Thoracic aorta (tissue), 2 donors: ENCODE data around the gene OR1F1. TPM values are rescaled to one million over a fixed set of nuclear protein-coding genes. Genes with fewer than 3 reads are reported as not detected.

Experiments used
- ATAC-seq: fragments of 150-250 bp; one replicate; pipeline ENCODE4 v1.8.0; 2017; ENCODE audit warnings: low read depth; ENCODE audit not compliant: insufficient number of reproducible peaks, low FRiP score
- DNase-seq: peaks from one replicate; pipeline ENCODE4 v3.0.0-alpha.2; 2020; ENCODE audit warnings: low spot score
- H3K27ac ChIP-seq, 2 donors: fragments of 200-600 bp; sonication (generic); 1 replicate in 1 of 2; 2 replicates in 1 of 2; pipeline ENCODE4 v1.5.1; 2016; ENCODE audit warnings: mild to moderate bottlenecking in 2 of 2, moderate library complexity in 2 of 2
- H3K27me3 ChIP-seq: fragments of 200-600 bp; sonication (generic); replicated peaks from 2 replicates; pipeline ENCODE4 v1.6.0; 2016; ENCODE audit warnings: mild to moderate bottlenecking; ENCODE audit not compliant: insufficient read depth
- H3K36me3 ChIP-seq: fragments of 200-600 bp; sonication (generic); one replicate; pipeline ENCODE4 v1.5.1; 2016
- H3K4me1 ChIP-seq, 2 donors: fragments of 200-600 bp; sonication (generic); 1 replicate in 1 of 2; 2 replicates in 1 of 2; pipeline versions ENCODE4 v1.5.1 to v1.6.0; 2016; ENCODE audit warnings: low read depth in 2 of 2, mild to moderate bottlenecking in 1 of 2; ENCODE audit not compliant: control insufficient read depth in 1 of 2
- H3K4me3 ChIP-seq: fragments of 200-600 bp; sonication (generic); 2 replicates; pipeline ENCODE4 v1.5.1; 2016; ENCODE audit warnings: mild to moderate bottlenecking
- H3K9me3 ChIP-seq: fragments of 200-600 bp; sonication (generic); 2 replicates; pipeline ENCODE4 v1.5.1; 2016
- total RNA-seq, 2 donors: library from RNA; depleted of rRNA; stranded (reverse); fragments of >200 nt; gene quantifications; one replicate each; pipeline versions ENCODE4 v1.1.0 to v1.2.3, GENCODE V29; 2016
- TF ChIP-seq, protein P1 (sequence below): fragments of 200-600 bp; sonication (generic); IDR thresholded peaks from one replicate; pipeline ENCODE4 v1.5.1; 2019; ENCODE audit warnings: antibody characterized with exemption

The OR1F1 gene
- total RNA-seq, 2 donors from 2014 or later, result not detected

DNA sequence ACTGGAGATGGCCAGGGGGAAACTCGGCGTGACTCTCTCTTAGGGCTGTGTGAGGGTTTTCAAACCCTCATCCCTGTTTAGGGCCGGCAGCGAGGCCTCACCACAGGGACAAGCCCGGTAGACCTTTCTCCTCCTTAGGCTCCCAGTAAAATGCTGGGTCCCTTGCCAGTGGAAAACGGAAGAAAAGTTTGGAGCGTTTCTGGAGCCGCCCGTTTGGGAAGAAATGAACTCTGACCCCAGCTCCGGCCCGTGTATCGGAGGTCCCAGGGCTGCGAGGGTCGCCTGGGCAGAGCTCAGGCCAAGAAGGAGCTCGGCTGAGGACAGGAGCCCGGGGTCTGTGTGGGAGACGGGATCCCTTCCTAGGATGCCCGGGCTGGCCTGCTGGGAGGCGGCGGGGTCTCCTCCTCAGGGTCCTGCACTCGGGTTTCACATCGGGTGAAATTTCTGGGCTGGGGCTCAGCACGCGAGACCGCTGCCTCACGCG is 29.9 kb upstream of the OR1F1 start:
- ATAC-seq (no peak), DNase-seq (no peak)
- TF ChIP-seq, protein P1, sequence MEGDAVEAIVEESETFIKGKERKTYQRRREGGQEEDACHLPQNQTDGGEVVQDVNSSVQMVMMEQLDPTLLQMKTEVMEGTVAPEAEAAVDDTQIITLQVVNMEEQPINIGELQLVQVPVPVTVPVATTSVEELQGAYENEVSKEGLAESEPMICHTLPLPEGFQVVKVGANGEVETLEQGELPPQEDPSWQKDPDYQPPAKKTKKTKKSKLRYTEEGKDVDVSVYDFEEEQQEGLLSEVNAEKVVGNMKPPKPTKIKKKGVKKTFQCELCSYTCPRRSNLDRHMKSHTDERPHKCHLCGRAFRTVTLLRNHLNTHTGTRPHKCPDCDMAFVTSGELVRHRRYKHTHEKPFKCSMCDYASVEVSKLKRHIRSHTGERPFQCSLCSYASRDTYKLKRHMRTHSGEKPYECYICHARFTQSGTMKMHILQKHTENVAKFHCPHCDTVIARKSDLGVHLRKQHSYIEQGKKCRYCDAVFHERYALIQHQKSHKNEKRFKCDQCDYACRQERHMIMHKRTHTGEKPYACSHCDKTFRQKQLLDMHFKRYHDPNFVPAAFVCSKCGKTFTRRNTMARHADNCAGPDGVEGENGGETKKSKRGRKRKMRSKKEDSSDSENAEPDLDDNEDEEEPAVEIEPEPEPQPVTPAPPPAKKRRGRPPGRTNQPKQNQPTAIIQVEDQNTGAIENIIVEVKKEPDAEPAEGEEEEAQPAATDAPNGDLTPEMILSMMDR, result no peak
- peak overlapping the region; percentile 77 to 82 for H3K27ac ChIP-seq
- no peaks in the 10 kb centered on the region for H3K27me3 ChIP-seq
- peaks cover 0 to 15% of the 10 kb centered on the region in 2 donors for H3K4me1 ChIP-seq
- peak overlapping the region; percentile 85 for H3K4me3 ChIP-seq
- no peaks in the 10 kb centered on the region for H3K36me3 ChIP-seq
- H3K9me3 ChIP-seq, result no peaks in the 10 kb centered on the region

DNA sequence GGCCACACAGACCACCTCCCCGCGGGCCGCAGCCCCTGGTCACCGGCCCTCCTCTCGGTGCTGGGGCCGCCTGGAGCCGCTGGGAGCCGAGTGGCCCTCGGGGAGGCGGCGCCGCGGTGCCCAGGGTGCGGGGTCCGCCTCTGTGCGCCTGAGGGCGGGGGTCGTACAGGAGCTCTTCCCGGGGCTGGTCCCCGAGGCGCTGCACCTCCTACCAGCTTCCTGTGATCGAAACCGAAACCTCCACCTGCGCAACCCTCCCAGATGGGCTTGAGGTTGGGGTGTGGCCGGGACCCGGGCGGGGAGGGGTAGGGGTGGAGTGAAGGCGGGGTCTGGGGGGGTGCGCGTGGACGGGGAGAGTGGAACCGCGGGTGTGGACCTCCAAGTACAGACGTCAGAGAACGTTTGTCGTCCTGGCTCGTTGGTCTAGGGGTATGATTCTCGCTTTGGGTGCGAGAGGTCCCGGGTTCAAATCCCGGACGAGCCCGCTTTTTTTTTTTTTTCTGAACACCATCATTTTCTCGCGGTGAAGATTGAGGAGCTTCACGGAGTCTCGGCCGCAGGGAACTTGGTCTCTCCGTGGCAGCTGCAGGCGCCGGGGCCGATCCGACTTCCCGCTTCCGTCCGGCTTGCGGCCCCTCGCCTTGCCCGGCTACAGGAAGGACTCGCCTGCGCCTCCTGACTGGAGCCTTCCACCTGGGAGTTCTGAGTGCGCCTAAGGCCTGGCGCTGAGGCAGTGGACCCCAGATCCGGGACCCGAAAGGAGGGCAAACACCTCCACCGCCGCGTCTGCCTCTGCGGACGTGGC is 29.3 kb upstream of the OR1F1 start:
- no peaks in the 10 kb centered on the region for H3K27me3 ChIP-seq
- H3K36me3 ChIP-seq, result no peaks in the 10 kb centered on the region
- no peaks in the 10 kb centered on the region for H3K9me3 ChIP-seq
- H3K27ac ChIP-seq, result peak overlapping the region; percentile 82 to 86
- H3K4me1 ChIP-seq, result peaks cover 0 to 15% of the 10 kb centered on the region in 2 donors
- H3K4me3 ChIP-seq, result peak overlapping the region; percentile 85
- ATAC-seq (peak; percentile 64), DNase-seq (peak; percentile 63)
- TF ChIP-seq, protein P1, result no peak

DNA sequence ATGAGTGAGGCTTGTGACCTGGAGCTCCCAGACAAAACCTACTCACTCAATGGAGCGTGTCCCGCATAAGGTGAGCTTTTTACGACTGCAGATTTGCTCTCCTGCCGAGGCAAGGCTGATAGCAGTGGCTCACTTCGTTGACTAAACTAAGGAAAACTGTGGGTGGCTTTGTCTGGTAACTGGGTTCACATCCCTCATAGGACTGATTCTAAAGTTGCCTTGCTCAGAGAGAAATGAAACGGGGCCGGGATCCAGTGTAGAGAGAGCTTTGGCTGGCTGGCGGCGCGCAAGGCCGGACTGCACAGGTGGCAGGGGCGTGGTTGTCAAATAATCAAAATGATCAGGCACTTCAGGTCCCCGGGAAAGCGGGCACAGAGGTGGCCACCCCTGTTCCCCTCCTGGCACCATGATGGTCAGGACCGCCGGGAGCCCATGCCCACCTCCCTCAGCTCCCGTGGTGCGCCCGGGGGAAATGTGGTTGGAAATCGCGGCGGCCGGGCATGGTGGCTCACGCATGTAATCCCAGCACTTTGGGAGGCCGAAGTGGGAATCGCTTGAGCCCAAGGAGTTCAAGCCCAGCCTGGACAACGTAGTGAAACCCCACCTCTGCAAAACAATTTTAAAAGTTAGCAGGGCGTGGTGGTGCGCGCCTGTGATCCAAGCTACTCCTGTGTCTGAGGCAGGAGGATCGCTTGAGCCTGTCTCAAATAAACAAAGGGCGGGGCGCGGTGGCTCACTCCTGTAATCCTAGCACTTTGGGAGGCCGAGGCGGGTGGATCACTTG is 26.6 kb upstream of the OR1F1 start:
- Histone ChIP-seq H3K27ac (no peak overlapping the region), H3K36me3 (no peaks in the 10 kb centered on the region), H3K9me3 (no peaks in the 10 kb centered on the region), H3K4me1 (peaks cover 0 to 15% of the 10 kb centered on the region in 2 donors), H3K27me3 (no peaks in the 10 kb centered on the region), H3K4me3 (no peak overlapping the region)
- no peak for ATAC-seq
- no peak for DNase-seq
- TF ChIP-seq, protein P1, result no peak

DNA sequence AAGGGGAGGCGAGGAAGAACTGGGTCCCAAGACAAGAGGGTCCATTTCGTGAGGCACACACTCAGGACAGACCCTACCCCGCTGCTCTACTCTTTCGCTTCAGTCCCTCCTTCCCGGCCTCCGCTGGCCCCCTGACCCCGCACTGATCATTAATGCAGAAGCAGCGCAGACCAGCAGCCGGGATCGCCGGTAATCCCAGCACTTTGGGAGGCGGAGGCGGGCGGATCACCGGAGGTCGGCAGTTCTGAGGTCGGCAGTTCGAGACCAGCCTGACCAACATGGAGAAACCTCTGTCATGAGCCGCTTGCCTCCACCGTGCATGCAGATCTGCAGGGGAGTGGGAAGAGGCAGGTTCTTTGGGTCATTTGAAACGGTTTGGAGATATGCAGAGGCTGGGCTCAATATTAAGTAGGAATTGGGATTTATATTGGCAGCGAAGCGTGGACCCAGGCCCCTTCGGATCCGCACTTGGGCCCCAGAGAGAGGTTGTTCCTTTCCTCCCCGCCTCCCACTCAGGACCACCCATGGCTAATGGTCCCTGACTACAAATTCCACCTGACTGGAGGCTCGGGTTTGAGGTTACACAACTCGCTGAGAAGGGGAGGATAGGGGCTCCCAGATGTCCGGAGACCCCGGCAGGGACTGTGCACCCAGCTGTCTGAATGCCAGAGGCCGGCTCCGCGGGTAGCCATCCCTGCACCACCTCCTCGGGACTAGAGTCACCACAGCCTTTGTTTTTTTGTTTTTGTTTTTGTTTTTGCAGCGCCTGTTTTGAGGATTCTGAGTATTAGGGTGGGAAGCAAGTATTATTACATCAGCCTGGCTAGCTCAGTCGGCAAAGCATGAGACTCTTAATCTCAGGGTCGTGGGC is 23.6 kb upstream of the OR1F1 start:
- Histone ChIP-seq H3K4me1 (peaks cover 0 to 3% of the 10 kb centered on the region in 2 donors), H3K4me3 (no peak overlapping the region), H3K9me3 (no peaks in the 10 kb centered on the region), H3K27me3 (no peaks in the 10 kb centered on the region), H3K27ac (no peak overlapping the region), H3K36me3 (no peaks in the 10 kb centered on the region)
- DNase-seq (no peak), ATAC-seq (no peak)
- TF ChIP-seq, protein P1, result no peak
